HepG2 (cell line): Measurements from ENCODE around the gene ATAD3C. TPM values are rescaled to one million over a fixed set of nuclear protein-coding genes. Genes with fewer than 3 reads are reported as not detected.

ENCODE experiments used
- ATAC-seq: fragments of 200-7000 bp; cut with Tn5 transposase; 3 replicates; pipeline ENCODE4 v1.9.1; 2020; ENCODE audit warnings: mild to moderate bottlenecking, moderate library complexity
- BruUV-seq: library from RNA; stranded (reverse); fragments of 400-500 nt; replicated peaks from 2 replicates; lab custom pipeline; 2021; lab: Mats Ljungman, UMichigan
- CTCF ChIA-PET: fragments of 300-600 bp; formaldehyde crosslinking; extraction: SDS; loops from one replicate; lab custom pipeline; 2021; ENCODE audit warnings: low total read pairs, inconsistent platforms, low intra/inter-chr PET ratio; lab: Yijun Ruan, JAX
- POLR2A ChIA-PET: fragments of 350-600 bp; sonication (Branson Sonifier 250); formaldehyde crosslinking; loops from one replicate; lab custom pipeline; 2020; ENCODE audit warnings: antibody characterized with exemption, inconsistent platforms; lab: Yijun Ruan, JAX
- DNase-seq: peaks from one replicate; pipeline ENCODE4 v3.0.0-alpha.2; 2015; ENCODE audit warnings: low spot score
- FAIRE-seq: peaks from 3 replicates; lab custom pipeline; 2011; peaks lifted over from hg19 to GRCh38; lab: Jason Lieb, UNC
- H2AFZ ChIP-seq: one replicate; pipeline ENCODE4 v1.6.1; 2011; ENCODE audit warnings: low read length, inconsistent platforms
- H3K27ac ChIP-seq: fragments of 300-600 bp; 3 replicates; pipeline ENCODE4 v1.8.0; 2011; ENCODE audit warnings: mixed run types, mild to moderate bottlenecking, mixed read lengths, low read length, inconsistent platforms; ENCODE audit not compliant: insufficient read depth; ENCODE audit errors: extremely low read length
- H3K27me3 ChIP-seq, 2 experiments: fragments of 200-600 bp in 1 of 2; 2 replicates in 1 of 2; 3 replicates in 1 of 2; pipeline versions ENCODE4 v1.6.0 to v1.8.0; 2011; ENCODE audit warnings: low read length in 2 of 2, mild to moderate bottlenecking in 2 of 2, moderate library complexity in 2 of 2, inconsistent platforms in 1 of 2; ENCODE audit not compliant: insufficient read depth in 2 of 2, control insufficient read depth in 1 of 2
- H3K36me3 ChIP-seq, 2 experiments: fragments of 200-600 bp in 1 of 2; replicated peaks in 1 of 2; 2 replicates in 1 of 2; 3 replicates in 1 of 2; pipeline versions ENCODE4 v1.5.1 to v1.8.0; 2011; ENCODE audit warnings: low read length in 2 of 2, inconsistent platforms in 1 of 2; ENCODE audit not compliant: insufficient read depth in 2 of 2, control insufficient read depth in 1 of 2
- H3K4me1 ChIP-seq: 2 replicates; pipeline ENCODE4 v1.5.1; 2012; ENCODE audit warnings: low read length, inconsistent platforms; ENCODE audit not compliant: insufficient read depth
- H3K4me2 ChIP-seq: 2 replicates; pipeline ENCODE4 v1.6.0; 2011; ENCODE audit warnings: low read depth, low read length, inconsistent platforms
- H3K4me3 ChIP-seq, 3 experiments: fragments of 200-600 bp in 1 of 3; sonication (generic), shearing (Covaris generic) in 1 of 3; replicated peaks in 1 of 3; 2 replicates each; pipeline ENCODE4 v1.5.1; 2011 to 2016; ENCODE audit warnings: low read length in 3 of 3, inconsistent platforms in 2 of 3, low read depth in 2 of 3, mild to moderate bottlenecking in 2 of 3, control low read depth in 1 of 3, mixed read lengths in 1 of 3; ENCODE audit not compliant: insufficient read depth in 1 of 3
- H3K79me2 ChIP-seq: one replicate; pipeline ENCODE4 v1.6.1; 2011; ENCODE audit warnings: low read length, inconsistent platforms; ENCODE audit not compliant: insufficient read depth
- H3K9ac ChIP-seq: 2 replicates; pipeline ENCODE4 v1.6.0; 2011; ENCODE audit warnings: mild to moderate bottlenecking, low read depth, low read length, inconsistent platforms; ENCODE audit not compliant: insufficient read depth
- H3K9me3 ChIP-seq: 2 replicates; pipeline ENCODE4 v1.5.1; 2012; ENCODE audit warnings: mild to moderate bottlenecking, low read length
- H4K20me1 ChIP-seq: 2 replicates; pipeline ENCODE4 v1.6.0; 2011; ENCODE audit warnings: inconsistent platforms, mild to moderate bottlenecking, low read length, moderate library complexity; ENCODE audit not compliant: insufficient read depth
- ATF3 ChIP-seq: sonication (generic); formaldehyde crosslinking; IDR thresholded peaks from 2 replicates; pipeline ENCODE4 v1.4.0; 2020; ENCODE audit warnings: missing genetic modification reagents
- DMAP1 ChIP-seq: IDR thresholded peaks from 2 replicates; pipeline ENCODE4 v1.6.1; 2016
- HOXA9 ChIP-seq: sonication (generic); formaldehyde crosslinking; IDR thresholded peaks from 2 replicates; pipeline ENCODE4 v1.8.1; 2022; ENCODE audit warnings: missing genetic modification reagents, mild to moderate bottlenecking, moderate library complexity, borderline replicate concordance
- KAT7 ChIP-seq: IDR thresholded peaks from 2 replicates; pipeline ENCODE4 v1.6.1; 2018; ENCODE audit warnings: borderline replicate concordance, missing compliant biosample characterization
- KDM5B ChIP-seq: sonication (generic); formaldehyde crosslinking; IDR thresholded peaks from 2 replicates; pipeline ENCODE4 v1.4.0; 2020; ENCODE audit warnings: missing genetic modification reagents, mild to moderate bottlenecking, borderline replicate concordance
- MBNL3 ChIP-seq: fragments of 250-450 bp; sonication (Bioruptor Pico); conservative IDR thresholded peaks from 2 replicates; pipeline ENCODE4 v1.8.0; 2022; ENCODE audit warnings: mild to moderate bottlenecking, inconsistent platforms
- MZF1 ChIP-seq: sonication (generic); formaldehyde crosslinking; IDR thresholded peaks from 2 replicates; pipeline ENCODE4 v1.8.1; 2023; ENCODE audit warnings: mild to moderate bottlenecking, missing genetic modification reagents, borderline replicate concordance
- PATZ1 ChIP-seq: sonication (generic); formaldehyde crosslinking; IDR thresholded peaks from 2 replicates; pipeline ENCODE4 v1.4.0; 2020; ENCODE audit warnings: missing genetic modification reagents
- PHF8 ChIP-seq: sonication (generic); formaldehyde crosslinking; IDR thresholded peaks from 2 replicates; pipeline ENCODE4 v1.5.0; 2020; ENCODE audit warnings: missing genetic modification reagents
- POLR2A ChIP-seq, 2 experiments: IDR thresholded peaks; 2 replicates each; pipeline ENCODE4 v1.6.1; 2011; ENCODE audit warnings: low read depth in 2 of 2, low read length in 2 of 2, mild to moderate bottlenecking in 1 of 2, moderate library complexity in 1 of 2; ENCODE audit not compliant: insufficient read depth in 1 of 2
- RCOR2 ChIP-seq: IDR thresholded peaks from 2 replicates; pipeline ENCODE4 v1.6.1; 2016; ENCODE audit warnings: missing biosample characterization, missing genetic modification reagents
- SETDB1 ChIP-seq: sonication (generic); formaldehyde crosslinking; IDR thresholded peaks from 2 replicates; pipeline ENCODE4 v1.5.1; 2020; ENCODE audit warnings: missing genetic modification reagents, mild to moderate bottlenecking, borderline replicate concordance
- SP4 ChIP-seq: sonication (generic); formaldehyde crosslinking; IDR thresholded peaks from 2 replicates; pipeline ENCODE4 v1.8.1; 2023; ENCODE audit warnings: mild to moderate bottlenecking, missing genetic modification reagents
- SRF ChIP-seq: IDR thresholded peaks from 2 replicates; pipeline ENCODE4 v1.6.1; 2011; ENCODE audit warnings: mild to moderate bottlenecking, low read depth, low read length, moderate library complexity
- TAF1 ChIP-seq: sonication (generic); formaldehyde crosslinking; IDR thresholded peaks from 2 replicates; pipeline ENCODE4 v1.4.0; 2020; ENCODE audit warnings: missing genetic modification reagents
- TCF7L2 ChIP-seq: IDR thresholded peaks from 2 replicates; pipeline ENCODE4 v1.6.1; 2011; ENCODE audit warnings: mild to moderate bottlenecking, low read depth, low read length, moderate library complexity
- ZBTB7B ChIP-seq: sonication (generic); formaldehyde crosslinking; IDR thresholded peaks from 2 replicates; pipeline ENCODE4 v1.4.0; 2020; ENCODE audit warnings: missing genetic modification reagents
- ZNF205 ChIP-seq: IDR thresholded peaks from 2 replicates; pipeline ENCODE4 v1.6.1; 2018; ENCODE audit warnings: missing biosample characterization, missing genetic modification reagents
- ZNF263 ChIP-seq: sonication (generic); formaldehyde crosslinking; IDR thresholded peaks from 2 replicates; pipeline ENCODE4 v1.4.0; 2020; ENCODE audit warnings: missing genetic modification reagents
- ZNF672 ChIP-seq: sonication (generic); formaldehyde crosslinking; IDR thresholded peaks from 2 replicates; pipeline ENCODE4 v1.8.1; 2022; ENCODE audit warnings: missing genetic modification reagents
- ZNF740 ChIP-seq: sonication (generic); formaldehyde crosslinking; IDR thresholded peaks from 2 replicates; pipeline ENCODE4 v1.4.0; 2020; ENCODE audit warnings: missing genetic modification reagents
- ZNF761 ChIP-seq: sonication (generic); formaldehyde crosslinking; conservative IDR thresholded peaks from 2 replicates; pipeline ENCODE4 v1.4.0; 2020; ENCODE audit warnings: mild to moderate bottlenecking, missing genetic modification reagents
- ZNF777 ChIP-seq: sonication (generic); formaldehyde crosslinking; IDR thresholded peaks from 2 replicates; pipeline ENCODE4 v1.4.0; 2020; ENCODE audit warnings: missing genetic modification reagents
- WGBS: methylation state at CpG from one replicate; pipeline ENCODE4 v1.1.6; 2017; ENCODE audit warnings: low lambda C conversion rate; 5-methylcytosine and 5-hydroxymethylcytosine counted together
- in situ Hi-C: cut with HindIII; loops from 2 replicates; pipeline ENCODE4 v1.10.0; 2017; ENCODE audit warnings: low pct_unique_long_range_greater_than_20kb; ENCODE audit not compliant: extremely low pct_ligation_motif_present
- intact Hi-C: fragments of 100-400 bp; cut with micrococcal nuclease; formaldehyde crosslinking; loops from one replicate; pipeline ENCODE4 v1.10.0; 2022; ENCODE audit not compliant: unreplicated experiment
- polyA plus RNA-seq, 8 experiments: library from polyadenylated mRNA; depleted of rRNA in 3 of 8; stranded (reverse) in 7 of 8; unstranded in 1 of 8; fragments of >200 nt; fragmentation: Illumina TruSeq in 4 of 8; extraction: Trizol in 4 of 8; gene quantifications; 2 replicates each; pipeline versions ENCODE4 v1.2.1 to v1.2.3, GENCODE V29; 2011 to 2016; ENCODE audit warnings: low read depth in 4 of 8, missing spikeins in 1 of 8, mixed read lengths in 1 of 8; ENCODE audit not compliant: insufficient read depth in 1 of 8
- total RNA-seq, 5 experiments: library from RNA; depleted of rRNA; stranded (reverse); fragments of >200 nt; fragmentation: Illumina TruSeq; extraction: Trizol; gene quantifications; 2 replicates each; pipeline ENCODE4 v1.2.3, GENCODE V29; 2016; ENCODE audit warnings: low read depth in 1 of 5

The ATAD3C gene
- total and polyA plus RNA-seq, 2 of the 13 experiments (the other 11 are each of a cell fraction or from before 2014, with no cell fraction given): 2.4 to 3.2 TPM

GRCh38 chr1:1425753-1426495, 23.6 kb upstream of the ATAD3C start:
- DNase-seq (no peak), ATAC-seq (peak; percentile 48), FAIRE-seq (no peak)
- intact Hi-C loops (no loop called here), in situ Hi-C loops (no loop called here)
- BruUV-seq: no TSS peak
- H3K27ac ChIP-seq: peak overlapping the region; percentile 42
- 0% methylated on average over 3 of the region's 33 CpGs for WGBS
- no peaks in the 10 kb centered on the region for H4K20me1 ChIP-seq
- no peaks in the 10 kb centered on the region for H3K9me3 ChIP-seq
- no peaks in the 10 kb centered on the region for H3K36me3 ChIP-seq
- H3K4me1 ChIP-seq: peaks cover 54% of the 10 kb centered on the region
- peak overlapping the region; percentile 66 for H3K9ac ChIP-seq
- ChIA-PET CTCF (no interaction called here), POLR2A (interaction anchor here (0.6 to 3.1 kb wide), 10 partner anchors 8 to 51 kb away, joined by 3 to 21 read pairs (median 5); partner anchors contain the start of genes AURKAIP1, CCNL2 and MRPL20)
- no peaks in the 10 kb centered on the region; a peak in 1 of 5 replicates for H3K27me3 ChIP-seq
- peak overlapping the region; percentile 91 for H3K4me2 ChIP-seq
- H3K4me3 ChIP-seq: peak overlapping the region; percentile 58 to 83 (median 59)
- H2AFZ ChIP-seq: no peak overlapping the region
- peaks cover 1% of the 10 kb centered on the region for H3K79me2 ChIP-seq
- TF ChIP-seq ZNF672 (CRISPR knock-in tag): peak; percentile 47; the same call in 1 of the 2 replicates
- TF ChIP-seq HOXA9 (CRISPR knock-in tag): no peak
- no peak for TF ChIP-seq SETDB1
- TF ChIP-seq KAT7 (CRISPR knock-in tag): no peak
- peak; percentile 60 for TF ChIP-seq PHF8
- TF ChIP-seq ZNF263: peak; percentile 99
- TF ChIP-seq TAF1 (CRISPR knock-in tag): peak; percentile 69
- TF ChIP-seq SP4 (CRISPR knock-in tag): 0 out of 2 replicates have a peak, but pooled peaks have one; percentile 30
- TF ChIP-seq DMAP1 (CRISPR knock-in tag): no peak; the same call in 1 of the 2 replicates
- no peak for TF ChIP-seq RCOR2 (CRISPR knock-in tag)
- peak; percentile 84 for TF ChIP-seq PATZ1 (CRISPR knock-in tag)
- no peak for TF ChIP-seq SRF
- no peak for TF ChIP-seq ZNF761 (CRISPR knock-in tag)
- no peak for TF ChIP-seq MBNL3
- TF ChIP-seq MZF1 (CRISPR knock-in tag): no peak
- 0 out of 2 replicates have a peak, but pooled peaks have one; percentile 27 for TF ChIP-seq ZNF205
- no peak for TF ChIP-seq TCF7L2
- TF ChIP-seq POLR2A (IDR thresholded peaks at IDR 0.05; ENCODE audit: insufficient read depth in 1 of 2, low read depth in 2 of 2, low read length in 2 of 2): peak in 1 of 2 experiments; percentile 36; a peak in 1 of 4 replicates
- peak; percentile 31; the same call in 1 of the 2 replicates for TF ChIP-seq KDM5B (CRISPR knock-in tag)
- TF ChIP-seq ZNF740 (CRISPR knock-in tag): peak; percentile 68; the same call in 1 of the 2 replicates
- TF ChIP-seq ZBTB7B (CRISPR knock-in tag): peak; percentile 80; the same call in 1 of the 2 replicates
- TF ChIP-seq ZNF777 (CRISPR knock-in tag): no peak
- no peak for TF ChIP-seq ATF3 (CRISPR knock-in tag)
